Measurements from ENCODE around the gene PSMD5.

DNA sequence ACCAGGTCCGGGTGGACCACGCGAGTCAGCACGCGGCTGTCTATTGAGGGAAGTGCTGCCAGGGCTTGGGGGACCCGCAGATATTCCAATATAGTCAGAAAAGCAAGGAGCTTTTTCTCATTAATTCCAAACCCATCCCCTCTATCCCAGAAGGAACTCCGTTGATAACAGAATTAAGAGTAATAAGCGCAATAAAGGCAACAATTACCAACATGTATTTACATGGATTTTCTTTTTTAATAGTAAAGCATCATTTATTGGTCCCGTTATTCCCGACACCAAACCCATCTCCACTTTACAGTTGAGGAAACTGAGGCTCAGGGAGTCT is 26.6 kb upstream of the PSMD5 start:
- TF ChIP-seq CTCF (conservative IDR thresholded peaks at IDR 0.05 in 1 of 2, IDR thresholded peaks at IDR 0.05 in 1 of 2; ENCODE audit: low read depth in 1 of 2, low read length in 2 of 2) (no peak), EZH2 (IDR thresholded peaks at IDR 0.05; ENCODE audit: low read length, missing control alignments) (no peak)

All from fibroblast of lung (primary cell).